ENCODE results near the gene PSMD8. TPM values are rescaled to one million over a fixed set of nuclear protein-coding genes. Genes with fewer than 3 reads are reported as not detected.

PSMD8 gene
- polyA plus RNA-seq, 10 donors: 111 to 143 (median 121) TPM

Other genes with a start within 250 kb of the PSMD8 start
- 1 to 10 TPM; 2.3 to 5.5 (median 3.4) TPM for gene DPF1, start 150.3 kb upstream of the PSMD8 start, polyA plus RNA-seq (ENCODE audit: insufficient read length in 10 of 10)
- gene PPP1R14A, start 118.2 kb upstream of the PSMD8 start, polyA plus RNA-seq (ENCODE audit: insufficient read length in 10 of 10): 10 to 100 TPM in 7 of 10 donors, 1 to 10 TPM in 3; 7.4 to 18.7 (median 14.5) TPM
- gene SPINT2, start 110.0 kb upstream of the PSMD8 start, polyA plus RNA-seq (ENCODE audit: insufficient read length in 10 of 10): 10 to 100 TPM in 2 of 10 donors, 1 to 10 TPM in 8; 1.9 to 36.3 (median 4.5) TPM
- 1 to 10 TPM in 3 of 10 donors, under 1 TPM in 4, not detected in 3; 0.48 to 7.4 (median 0.81) TPM for gene C19orf33, start 70.3 kb upstream of the PSMD8 start, polyA plus RNA-seq (ENCODE audit: insufficient read length in 10 of 10)
- 10 to 100 TPM; 20.4 to 33.6 (median 24.6) TPM for gene YIF1B, start 58.6 kb upstream of the PSMD8 start, polyA plus RNA-seq (ENCODE audit: insufficient read length in 10 of 10)
- 1 to 10 TPM; 1.9 to 3.4 (median 2.5) TPM for gene KCNK6, start 54.7 kb upstream of the PSMD8 start, polyA plus RNA-seq (ENCODE audit: insufficient read length in 10 of 10)
- gene CATSPERG, start 38.7 kb upstream of the PSMD8 start, polyA plus RNA-seq (ENCODE audit: insufficient read length in 10 of 10): 1 to 10 TPM; 1.6 to 4.3 (median 2.3) TPM
- gene GGN, start 13.5 kb downstream of the PSMD8 start, polyA plus RNA-seq (ENCODE audit: insufficient read length in 10 of 10): 1 to 10 TPM in 1 of 10 donors, under 1 TPM in 5, not detected in 4; 0.13 to 1.4 (median 0.22) TPM
- gene SPRED3, start 14.1 kb downstream of the PSMD8 start, polyA plus RNA-seq (ENCODE audit: insufficient read length in 10 of 10): under 1 TPM; 0.20 to 0.91 (median 0.37) TPM
- 10 to 100 TPM in 2 of 10 donors, 1 to 10 TPM in 8; 5.6 to 11.1 (median 8.6) TPM for gene FAM98C, start 28.5 kb downstream of the PSMD8 start, polyA plus RNA-seq (ENCODE audit: insufficient read length in 10 of 10)
- 1 to 10 TPM; 1.5 to 2.8 (median 1.9) TPM for gene RASGRP4, start 51.6 kb downstream of the PSMD8 start, polyA plus RNA-seq (ENCODE audit: insufficient read length in 10 of 10)
- gene RYR1, start 59.1 kb downstream of the PSMD8 start, polyA plus RNA-seq (ENCODE audit: insufficient read length in 10 of 10): 100 to 1,000 TPM; 269 to 630 (median 491) TPM
- gene MAP4K1, start 243.4 kb downstream of the PSMD8 start, polyA plus RNA-seq (ENCODE audit: insufficient read length in 10 of 10): 10 to 100 TPM in 4 of 10 donors, 1 to 10 TPM in 6; 2.7 to 19.2 (median 9.1) TPM
- 100 to 1,000 TPM; 343 to 391 (median 353) TPM for gene EIF3K, start 244.6 kb downstream of the PSMD8 start, polyA plus RNA-seq (ENCODE audit: insufficient read length in 10 of 10)

Measured in muscle of back (tissue), 10 donors.